H9 (cell line): ENCODE results near the gene TCEAL8. TPM values are rescaled to one million over a fixed set of nuclear protein-coding genes. Genes with fewer than 3 reads are reported as not detected.

Experiments used
- DNase-seq: peaks from one replicate; pipeline ENCODE4 v3.0.0-alpha.2; 2017
- H2AFZ ChIP-seq: one replicate; pipeline ENCODE4 v1.6.1; 2013; ENCODE audit warnings: mild to moderate bottlenecking, low read length, control low read depth, moderate library complexity
- H2AK5ac ChIP-seq: 2 replicates; pipeline ENCODE4 v1.6.1; 2013; ENCODE audit warnings: low read length, control low read depth, mixed read lengths; ENCODE audit not compliant: insufficient read length
- H2BK120ac ChIP-seq: one replicate; pipeline ENCODE4 v1.6.1; 2013; ENCODE audit warnings: low read depth, mild to moderate bottlenecking, low read length, control low read depth, inconsistent platforms; ENCODE audit not compliant: poor library complexity, severe bottlenecking
- H2BK12ac ChIP-seq: 2 replicates; pipeline ENCODE4 v1.6.1; 2013; ENCODE audit warnings: low read length, control low read depth, mixed read lengths, low read depth; ENCODE audit not compliant: insufficient read length
- H2BK15ac ChIP-seq: 2 replicates; pipeline ENCODE4 v1.6.1; 2013; ENCODE audit warnings: low read depth, low read length, control low read depth
- H2BK20ac ChIP-seq: one replicate; pipeline ENCODE4 v1.6.1; 2013; ENCODE audit warnings: low read depth, mild to moderate bottlenecking, low read length, control low read depth, inconsistent platforms; ENCODE audit not compliant: poor library complexity, severe bottlenecking
- H2BK5ac ChIP-seq: 2 replicates; pipeline ENCODE4 v1.6.1; 2013; ENCODE audit warnings: low read length, control low read depth, mixed read lengths; ENCODE audit not compliant: insufficient read length
- H3K14ac ChIP-seq: 2 replicates; pipeline ENCODE4 v1.6.1; 2013; ENCODE audit warnings: low read length, control low read depth; ENCODE audit not compliant: insufficient read depth
- H3K18ac ChIP-seq: 2 replicates; pipeline ENCODE4 v1.6.1; 2013; ENCODE audit warnings: low read depth, mild to moderate bottlenecking, mixed read lengths, low read length, control low read depth; ENCODE audit not compliant: insufficient read length
- H3K23ac ChIP-seq: 2 replicates; pipeline ENCODE4 v1.6.1; 2013; ENCODE audit warnings: low read length, control low read depth, mixed read lengths, low read depth; ENCODE audit not compliant: insufficient read length
- H3K23me2 ChIP-seq: 2 replicates; pipeline ENCODE4 v1.6.1; 2013; ENCODE audit warnings: low read depth, mild to moderate bottlenecking, mixed read lengths, low read length, control low read depth; ENCODE audit not compliant: insufficient read length, poor library complexity, severe bottlenecking
- H3K27ac ChIP-seq: 2 replicates; pipeline ENCODE4 v1.5.1; 2013; ENCODE audit warnings: low read length, control low read depth, mixed read lengths, low read depth; ENCODE audit not compliant: insufficient read length
- H3K27me3 ChIP-seq: 2 replicates; pipeline ENCODE4 v1.6.1; 2013; ENCODE audit warnings: low read length, control low read depth, inconsistent platforms; ENCODE audit not compliant: insufficient read depth
- H3K4ac ChIP-seq: 2 replicates; pipeline ENCODE4 v1.6.1; 2013; ENCODE audit warnings: low read depth, mild to moderate bottlenecking, control low read depth, inconsistent platforms, low read length, moderate library complexity
- H3K4me1 ChIP-seq: 2 replicates; pipeline ENCODE4 v1.6.1; 2013; ENCODE audit warnings: low read length, control low read depth, inconsistent platforms; ENCODE audit not compliant: insufficient read depth
- H3K4me2 ChIP-seq: 2 replicates; pipeline ENCODE4 v1.6.1; 2013; ENCODE audit warnings: low read length, control low read depth, mixed read lengths; ENCODE audit not compliant: insufficient read length, insufficient read depth
- H3K56ac ChIP-seq: 2 replicates; pipeline ENCODE4 v1.6.1; 2013; ENCODE audit warnings: low read depth, mild to moderate bottlenecking, mixed read lengths, low read length, control low read depth; ENCODE audit not compliant: insufficient read length
- H3K79me1 ChIP-seq: 2 replicates; pipeline ENCODE4 v1.6.1; 2013; ENCODE audit warnings: low read depth, mild to moderate bottlenecking, moderate library complexity, low read length, control low read depth, inconsistent platforms; ENCODE audit not compliant: insufficient read depth, poor library complexity, severe bottlenecking
- H3K79me2 ChIP-seq: 2 replicates; pipeline ENCODE4 v1.6.1; 2013; ENCODE audit warnings: low read length, control low read depth, inconsistent platforms; ENCODE audit not compliant: insufficient read depth
- H3K9ac ChIP-seq: 2 replicates; pipeline ENCODE4 v1.6.1; 2013; ENCODE audit warnings: low read length, control low read depth, mixed read lengths; ENCODE audit not compliant: insufficient read length; ENCODE audit errors: extremely low read depth
- H3K9me3 ChIP-seq: one replicate; pipeline ENCODE4 v1.6.1; 2013; ENCODE audit warnings: low read depth, low read length, inconsistent platforms; ENCODE audit not compliant: control insufficient read depth
- H3T11ph ChIP-seq: one replicate; pipeline ENCODE4 v1.6.1; 2013; ENCODE audit warnings: mild to moderate bottlenecking, low read length, control low read depth, inconsistent platforms
- H4K20me1 ChIP-seq: one replicate; pipeline ENCODE4 v1.6.1; 2013; ENCODE audit not compliant: control insufficient read depth, insufficient read length, insufficient read depth
- H4K5ac ChIP-seq: 2 replicates; pipeline ENCODE4 v1.6.1; 2013; ENCODE audit warnings: low read depth, mild to moderate bottlenecking, mixed read lengths, low read length, control low read depth; ENCODE audit not compliant: insufficient read length
- H4K8ac ChIP-seq: replicated peaks from 2 replicates; pipeline ENCODE4 v1.6.1; 2013; ENCODE audit warnings: low read length, control low read depth, mixed read lengths, low read depth; ENCODE audit not compliant: insufficient read length
- H4K91ac ChIP-seq: 2 replicates; pipeline ENCODE4 v1.6.1; 2013; ENCODE audit warnings: low read depth, mild to moderate bottlenecking, moderate library complexity, mixed read lengths, low read length, control low read depth; ENCODE audit not compliant: insufficient read length
- H3K27ac Mint-ChIP-seq, 3 experiments: 2 replicates in 2 of 3; 3 replicates in 1 of 3; pipeline ENCODE4 v1.8.0; 2020 to 2021; ENCODE audit warnings: mixed read lengths in 3 of 3, mild to moderate bottlenecking in 1 of 3, moderate library complexity in 1 of 3
- H3K27me3 Mint-ChIP-seq: 2 replicates; pipeline ENCODE4 v1.8.0; 2021; ENCODE audit warnings: low read depth, mild to moderate bottlenecking, moderate library complexity, mixed read lengths
- H3K36me3 Mint-ChIP-seq, 3 experiments: 2 replicates in 2 of 3; 3 replicates in 1 of 3; pipeline ENCODE4 v1.8.0; 2020 to 2021; ENCODE audit warnings: low read depth in 3 of 3, mixed read lengths in 3 of 3; ENCODE audit not compliant: insufficient read depth in 1 of 3
- H3K4me1 Mint-ChIP-seq, 2 experiments: 2 replicates each; pipeline ENCODE4 v1.8.0; 2020; ENCODE audit warnings: mixed read lengths in 2 of 2
- H3K4me3 Mint-ChIP-seq, 2 experiments: 2 replicates in 1 of 2; 3 replicates in 1 of 2; pipeline ENCODE4 v1.8.0; 2020 to 2021; ENCODE audit warnings: mild to moderate bottlenecking in 2 of 2, mixed read lengths in 2 of 2, moderate library complexity in 1 of 2
- H3K9me3 Mint-ChIP-seq, 2 experiments: 2 replicates in 1 of 2; 3 replicates in 1 of 2; pipeline ENCODE4 v1.8.0; 2020; ENCODE audit warnings: mild to moderate bottlenecking in 2 of 2, mixed read lengths in 2 of 2, moderate library complexity in 1 of 2
- total RNA-seq: library from RNA; stranded (reverse); gene quantifications from 2 replicates; pipeline ENCODE4 v1.2.1, GENCODE V29; 2021
- TF ChIP-seq, protein P1 (sequence below): fragments of 200-600 bp; sonication (generic); conservative IDR thresholded peaks from 3 replicates; pipeline ENCODE4 v1.8.0; 2021; ENCODE audit warnings: antibody characterized with exemption, mild to moderate bottlenecking

TCEAL8 gene
- total RNA-seq, 1 experiment from 2014 or later = 78.1 TPM

DNA sequence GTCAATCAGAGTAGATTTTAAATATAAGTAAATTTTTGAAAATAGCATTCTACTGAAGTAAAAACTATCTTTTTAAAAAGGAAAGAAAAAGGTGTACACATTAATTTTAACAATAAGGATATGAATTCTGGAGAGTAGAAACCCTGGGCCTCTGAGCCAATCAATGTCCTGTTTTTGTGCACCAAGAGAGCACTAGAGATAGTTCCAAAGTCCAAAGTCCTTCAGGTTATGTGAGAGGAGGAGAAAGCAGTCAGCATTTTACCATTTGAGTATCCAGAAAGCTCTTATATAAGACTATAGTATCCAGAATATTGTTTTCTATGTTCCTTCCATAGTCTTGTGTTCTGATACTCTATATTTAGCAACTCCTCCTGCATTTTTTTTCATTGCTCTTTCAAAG lies 3.3 kb upstream of the TCEAL8 start:
- no peak overlapping the region for H2BK15ac ChIP-seq
- no peak overlapping the region for H2BK120ac ChIP-seq
- H2BK12ac ChIP-seq = no peak overlapping the region
- no peak overlapping the region for H2AFZ ChIP-seq
- no peak for DNase-seq
- Mint-ChIP-seq H3K36me3 (peaks cover 5 to 8% (median 5%) of the 10 kb centered on the region in 3 experiments), H3K27ac (no peak overlapping the region), H3K4me1 (peaks cover 7% of the 10 kb centered on the region in 2 experiments; a peak in 3 of 4 replicates), H3K27me3 (peaks cover 1% of the 10 kb centered on the region; the same call in 1 of the 2 replicates), H3K4me3 (no peak overlapping the region), H3K9me3 (peaks cover 2 to 49% of the 10 kb centered on the region in 2 experiments; a peak in 4 of 5 replicates)
- no peak overlapping the region for H3K27ac ChIP-seq
- H4K8ac ChIP-seq = no peak overlapping the region
- H2BK20ac ChIP-seq = no peak overlapping the region
- H3K27me3 ChIP-seq = no peaks in the 10 kb centered on the region
- no peak overlapping the region for H4K5ac ChIP-seq
- H3T11ph ChIP-seq = no peak overlapping the region
- no peak overlapping the region for H4K91ac ChIP-seq
- no peak overlapping the region for H3K9ac ChIP-seq
- H3K79me1 ChIP-seq = no peaks in the 10 kb centered on the region
- no peak overlapping the region for H3K18ac ChIP-seq
- no peaks in the 10 kb centered on the region for H4K20me1 ChIP-seq
- H3K4ac ChIP-seq = no peak overlapping the region
- no peak overlapping the region for H3K4me2 ChIP-seq
- H3K9me3 ChIP-seq = no peaks in the 10 kb centered on the region
- no peak overlapping the region for H3K23ac ChIP-seq
- no peak overlapping the region for H2BK5ac ChIP-seq
- TF ChIP-seq, protein P1, sequence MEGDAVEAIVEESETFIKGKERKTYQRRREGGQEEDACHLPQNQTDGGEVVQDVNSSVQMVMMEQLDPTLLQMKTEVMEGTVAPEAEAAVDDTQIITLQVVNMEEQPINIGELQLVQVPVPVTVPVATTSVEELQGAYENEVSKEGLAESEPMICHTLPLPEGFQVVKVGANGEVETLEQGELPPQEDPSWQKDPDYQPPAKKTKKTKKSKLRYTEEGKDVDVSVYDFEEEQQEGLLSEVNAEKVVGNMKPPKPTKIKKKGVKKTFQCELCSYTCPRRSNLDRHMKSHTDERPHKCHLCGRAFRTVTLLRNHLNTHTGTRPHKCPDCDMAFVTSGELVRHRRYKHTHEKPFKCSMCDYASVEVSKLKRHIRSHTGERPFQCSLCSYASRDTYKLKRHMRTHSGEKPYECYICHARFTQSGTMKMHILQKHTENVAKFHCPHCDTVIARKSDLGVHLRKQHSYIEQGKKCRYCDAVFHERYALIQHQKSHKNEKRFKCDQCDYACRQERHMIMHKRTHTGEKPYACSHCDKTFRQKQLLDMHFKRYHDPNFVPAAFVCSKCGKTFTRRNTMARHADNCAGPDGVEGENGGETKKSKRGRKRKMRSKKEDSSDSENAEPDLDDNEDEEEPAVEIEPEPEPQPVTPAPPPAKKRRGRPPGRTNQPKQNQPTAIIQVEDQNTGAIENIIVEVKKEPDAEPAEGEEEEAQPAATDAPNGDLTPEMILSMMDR = no peak
- no peaks in the 10 kb centered on the region for H3K79me2 ChIP-seq
- no peak overlapping the region for H3K14ac ChIP-seq
- H3K4me1 ChIP-seq = no peaks in the 10 kb centered on the region
- H2AK5ac ChIP-seq = no peak overlapping the region
- no peak overlapping the region for H3K56ac ChIP-seq
- peaks cover 4% of the 10 kb centered on the region for H3K23me2 ChIP-seq
